GM18526 (cell line): Measurements from ENCODE around the gene COG4.
A peak's percentile ranks its signal among the peaks of the same experiment; 100 is the strongest.

Experiments used
- POLR2A ChIP-seq: IDR thresholded peaks from 3 replicates; pipeline ENCODE4 v1.6.1; 2011; ENCODE audit not compliant: insufficient read length; ENCODE audit errors: extremely low read depth

The COG4 gene

DNA sequence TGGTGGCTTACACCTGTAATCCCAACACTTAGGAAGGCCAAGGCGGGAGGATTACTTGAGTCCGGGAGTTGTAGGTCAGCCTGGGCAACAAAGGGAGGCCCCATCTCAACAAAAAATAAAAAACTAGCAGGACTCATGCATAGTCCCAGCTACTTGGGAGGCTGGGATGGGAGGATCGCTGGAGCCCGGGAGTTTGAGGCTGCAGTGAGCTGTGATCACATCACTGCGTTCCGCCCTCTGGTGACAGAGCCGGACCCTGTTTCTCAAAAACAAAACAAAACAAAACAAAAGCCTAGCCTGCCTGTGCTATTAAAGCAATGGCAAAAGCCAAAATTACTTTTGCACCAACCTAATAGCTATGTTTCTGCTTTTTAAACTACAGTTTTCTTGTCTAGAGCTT, 67.4 kb downstream of the COG4 start:
- TF ChIP-seq POLR2A, result no peak

GRCh38 chr16:70454222-70455034, 68.9 kb downstream of the COG4 start, which contains the start of gene FCSK:
TSS of gene FCSK (plus strand) at chr16:70454595. CDS start at chr16:70463191, 8,596 bp downstream.
- peak; percentile 59 for TF ChIP-seq POLR2A

DNA sequence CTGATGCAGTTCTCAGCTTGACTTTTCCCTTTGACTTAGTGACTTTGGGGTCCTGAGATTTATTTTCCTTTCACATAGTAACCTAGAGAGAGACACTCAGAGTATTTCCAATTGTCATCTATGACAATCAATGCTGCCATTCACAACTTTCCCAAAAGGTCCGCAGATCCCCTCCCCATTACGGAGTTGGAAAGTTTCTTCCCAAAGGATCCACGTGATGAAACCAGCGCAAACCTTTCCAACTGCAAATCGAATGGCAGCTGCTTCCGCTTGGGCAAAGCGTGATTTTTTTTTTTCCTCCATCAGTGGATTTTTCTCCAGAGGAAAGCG, 69.5 kb downstream of the COG4 start:
- TF ChIP-seq POLR2A, result no peak

DNA sequence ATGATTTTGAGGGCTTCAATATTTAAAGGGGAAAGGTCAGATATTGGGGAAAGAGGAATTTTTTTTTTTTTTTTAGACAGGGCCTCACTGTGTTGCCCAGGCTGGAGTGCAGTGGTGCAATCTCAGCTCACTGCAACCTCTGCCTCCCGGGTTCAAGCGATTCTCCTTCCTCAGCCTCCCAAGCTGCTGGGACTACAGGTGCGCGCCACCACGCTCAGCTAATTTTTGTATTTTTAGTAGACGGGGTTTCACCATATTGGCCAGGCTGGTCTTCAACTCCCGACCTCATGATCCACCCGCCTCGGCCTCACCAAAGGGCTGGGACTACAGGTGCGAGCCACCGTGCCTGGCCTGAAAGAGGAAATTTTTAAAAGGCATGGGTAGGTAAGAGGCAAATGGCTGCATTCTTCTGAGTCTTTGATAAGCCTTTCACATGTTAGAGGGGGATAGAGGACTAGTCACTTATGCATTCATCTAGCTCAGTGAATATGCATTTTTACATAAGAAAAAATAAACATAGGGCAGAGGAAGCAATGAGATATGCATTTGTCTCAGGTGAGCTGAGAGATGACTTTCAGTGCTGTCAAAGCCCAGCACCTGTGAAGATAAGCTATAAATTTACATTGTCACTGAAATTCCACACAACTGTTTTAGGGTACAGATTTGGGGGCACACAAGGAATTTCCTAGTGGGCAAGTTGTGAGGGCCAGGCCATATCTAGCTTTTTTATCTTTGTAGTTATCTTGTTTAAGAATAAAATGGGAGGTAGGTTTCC, 70.0 kb downstream of the COG4 start:
- no peak for TF ChIP-seq POLR2A

DNA sequence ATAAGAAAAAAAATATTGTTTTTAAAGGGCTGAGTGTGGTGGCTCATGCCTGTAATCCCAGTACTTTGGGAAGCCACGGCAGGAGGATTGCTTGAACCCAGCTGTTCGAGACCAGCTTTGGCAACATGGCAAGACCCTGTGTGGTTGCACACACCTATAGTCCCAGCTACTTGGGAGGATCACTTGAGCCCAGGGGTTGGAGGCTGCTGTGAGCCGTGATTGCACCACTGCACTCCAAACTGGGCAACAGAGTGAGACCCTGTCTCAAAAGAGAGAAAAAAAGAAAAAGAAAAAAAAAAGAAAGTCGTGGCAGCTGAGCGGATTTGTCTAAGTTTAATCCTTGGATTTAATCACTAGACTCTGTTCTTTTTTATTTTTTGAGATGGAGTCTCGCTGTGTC, 75.3 kb downstream of the COG4 start:
- TF ChIP-seq POLR2A, result no peak

DNA sequence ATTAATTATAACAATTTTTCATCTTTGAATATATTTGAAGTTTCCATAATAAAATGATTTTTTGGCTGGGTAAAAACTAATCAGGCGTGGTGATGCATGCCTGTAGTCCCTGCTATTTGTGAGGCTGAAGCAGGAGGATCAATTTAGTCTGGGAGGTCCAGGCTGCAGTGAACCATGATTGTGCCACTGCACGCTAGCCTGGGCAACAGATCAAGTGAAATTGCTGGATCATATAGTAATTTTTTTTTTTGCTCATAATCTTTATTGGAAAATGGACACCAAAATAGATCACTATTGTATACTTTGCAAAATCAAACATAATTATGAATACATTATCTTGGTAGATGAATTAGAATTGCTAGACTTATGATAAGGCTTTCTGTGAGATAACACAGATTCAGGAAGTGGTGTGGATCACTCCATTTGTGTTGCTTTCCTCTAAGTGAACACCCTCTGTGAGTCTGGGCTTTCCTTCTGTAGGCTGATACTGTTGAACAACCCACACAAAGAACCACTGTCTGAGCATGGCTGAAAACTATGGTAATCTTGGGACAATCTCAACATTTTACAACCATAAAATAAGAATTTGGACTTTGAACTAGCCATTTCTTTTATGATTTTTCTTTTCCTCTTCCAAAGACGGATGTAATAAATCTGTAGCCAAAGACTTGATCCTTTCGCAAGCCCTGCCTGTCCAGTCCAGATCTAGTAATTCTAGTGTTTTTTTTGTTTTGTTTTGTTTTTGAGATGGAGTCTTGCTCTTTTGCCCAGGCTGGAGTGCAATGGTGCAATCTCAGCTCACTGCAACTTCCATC, 78.9 kb downstream of the COG4 start:
- no peak for TF ChIP-seq POLR2A

DNA sequence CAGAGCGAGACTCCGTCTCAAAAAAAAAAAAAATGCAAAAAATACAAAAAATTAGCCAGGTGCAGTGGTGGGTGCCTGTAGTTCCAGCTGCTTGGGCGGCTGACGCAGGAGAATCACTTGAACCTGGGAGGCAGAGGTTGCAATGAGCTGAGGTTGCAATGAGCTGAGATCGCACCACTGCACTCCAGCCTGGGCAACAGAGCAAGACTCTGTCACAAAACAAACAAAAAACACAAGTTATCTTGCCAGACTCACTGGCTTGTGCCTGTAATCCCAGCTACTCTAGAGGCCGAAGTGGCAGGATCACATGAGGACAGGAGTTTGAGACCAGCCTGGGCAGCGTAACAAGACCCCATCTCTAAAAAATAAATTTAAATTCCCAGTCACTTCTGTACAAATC, 81.0 kb downstream of the COG4 start:
- TF ChIP-seq POLR2A, result no peak

- no peak for TF ChIP-seq POLR2A
Observed at GRCh38 chr16:70441406-70441990, 81.9 kb downstream of the COG4 start.

DNA sequence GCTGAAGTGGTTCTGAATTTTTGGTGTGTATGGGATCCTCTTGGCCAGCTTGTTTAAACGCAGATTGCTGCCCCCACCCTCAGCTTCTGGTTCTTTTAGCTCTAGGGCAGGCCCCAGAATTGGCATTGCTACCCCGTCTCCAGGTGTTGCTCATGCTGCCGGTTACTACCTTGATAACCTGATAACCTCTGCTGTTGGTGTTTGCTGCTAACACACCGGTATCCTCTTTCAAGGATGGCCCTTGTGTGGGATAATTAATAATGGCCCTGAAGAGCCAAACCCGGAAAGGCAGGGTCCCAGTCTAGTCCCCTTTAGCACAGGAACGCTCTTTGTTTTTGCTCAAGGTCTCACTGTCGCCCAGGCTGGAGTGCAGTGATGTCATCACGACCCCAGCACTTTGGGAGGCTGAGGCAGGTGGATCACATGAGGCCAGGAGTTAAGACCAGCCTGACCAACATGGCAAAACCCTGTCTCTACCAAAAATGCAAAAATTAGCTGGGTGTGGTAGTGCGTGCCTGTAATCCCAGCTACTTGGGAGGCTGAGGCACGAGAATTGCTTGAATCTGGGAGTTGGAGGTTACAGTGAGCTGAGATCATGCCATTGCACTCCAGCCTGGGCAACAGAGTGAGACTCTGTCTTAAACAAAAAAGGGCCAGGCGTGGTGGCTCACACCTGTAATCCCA, 83.2 kb downstream of the COG4 start:
- TF ChIP-seq POLR2A, result no peak

DNA sequence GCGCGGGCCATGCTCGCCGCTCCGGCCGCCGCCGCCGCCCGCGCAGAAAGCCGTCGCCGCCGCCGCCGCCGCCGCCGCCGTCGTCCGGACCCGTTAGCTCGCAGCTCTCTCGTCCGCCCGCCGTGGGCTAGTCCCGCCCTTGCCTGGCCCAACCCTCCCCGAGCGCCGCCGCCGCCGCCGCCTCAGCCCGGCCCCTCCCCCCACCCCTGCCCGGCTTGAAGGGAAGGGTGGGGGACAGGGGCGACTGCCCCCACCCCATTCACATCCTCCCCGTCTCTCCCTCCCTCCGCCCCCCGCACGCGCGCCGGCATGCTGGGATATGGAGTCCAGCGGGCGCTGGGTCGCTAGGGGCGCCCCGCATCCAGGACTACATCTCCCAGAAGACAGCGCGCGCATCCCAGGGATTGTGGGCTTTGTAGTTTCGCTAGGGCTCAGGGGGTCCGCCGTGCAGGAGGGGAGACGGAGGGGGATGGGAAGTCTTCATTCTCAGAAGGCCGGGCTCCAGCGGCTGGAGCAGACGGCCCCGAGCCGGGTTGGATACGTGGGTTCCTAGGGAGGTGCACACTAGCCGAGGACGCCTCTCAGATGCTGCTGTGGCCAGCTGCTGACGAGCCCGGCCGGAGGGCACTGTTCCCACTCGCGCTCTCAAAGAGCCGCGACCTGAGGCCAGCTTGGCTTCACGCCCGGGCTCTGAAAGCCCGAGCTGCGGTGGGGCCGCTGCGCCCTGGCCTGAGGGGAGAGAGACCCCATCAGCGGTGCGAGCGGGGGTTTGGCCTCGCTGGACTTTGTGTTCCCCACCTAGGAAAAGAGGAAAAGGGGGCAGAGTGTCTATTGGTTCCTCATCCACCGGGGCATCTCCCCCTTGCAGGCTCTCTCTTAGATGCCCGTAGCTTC, 84.1 kb downstream of the COG4 start, which contains the start of gene ST3GAL2:
TSS of gene ST3GAL2 (minus strand) at position 132 of the 894 bp plus-strand sequence. CDS start 40,570 bp downstream, outside the sequence.
- TF ChIP-seq POLR2A, result peak; percentile 43

DNA sequence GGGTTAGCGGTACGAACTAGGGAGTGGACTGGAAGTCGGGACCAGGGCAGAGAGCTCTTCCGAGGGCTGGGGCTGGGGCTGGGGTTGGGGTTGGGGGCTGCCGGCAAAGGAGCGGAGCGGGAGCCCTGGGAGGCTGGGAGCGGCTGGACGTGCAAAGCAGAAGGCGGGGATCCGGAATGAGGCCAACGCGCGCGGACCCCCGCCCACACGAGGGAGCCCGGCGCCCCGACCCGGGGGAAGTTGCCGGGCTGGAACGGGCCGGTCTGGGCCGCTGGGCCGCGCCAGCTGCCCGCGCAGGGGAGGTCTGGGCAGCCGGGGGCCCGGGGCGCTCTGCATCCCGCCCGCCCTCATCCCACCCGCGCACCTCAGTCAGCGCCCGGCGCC, 84.8 kb downstream of the COG4 start:
- no peak for TF ChIP-seq POLR2A

DNA sequence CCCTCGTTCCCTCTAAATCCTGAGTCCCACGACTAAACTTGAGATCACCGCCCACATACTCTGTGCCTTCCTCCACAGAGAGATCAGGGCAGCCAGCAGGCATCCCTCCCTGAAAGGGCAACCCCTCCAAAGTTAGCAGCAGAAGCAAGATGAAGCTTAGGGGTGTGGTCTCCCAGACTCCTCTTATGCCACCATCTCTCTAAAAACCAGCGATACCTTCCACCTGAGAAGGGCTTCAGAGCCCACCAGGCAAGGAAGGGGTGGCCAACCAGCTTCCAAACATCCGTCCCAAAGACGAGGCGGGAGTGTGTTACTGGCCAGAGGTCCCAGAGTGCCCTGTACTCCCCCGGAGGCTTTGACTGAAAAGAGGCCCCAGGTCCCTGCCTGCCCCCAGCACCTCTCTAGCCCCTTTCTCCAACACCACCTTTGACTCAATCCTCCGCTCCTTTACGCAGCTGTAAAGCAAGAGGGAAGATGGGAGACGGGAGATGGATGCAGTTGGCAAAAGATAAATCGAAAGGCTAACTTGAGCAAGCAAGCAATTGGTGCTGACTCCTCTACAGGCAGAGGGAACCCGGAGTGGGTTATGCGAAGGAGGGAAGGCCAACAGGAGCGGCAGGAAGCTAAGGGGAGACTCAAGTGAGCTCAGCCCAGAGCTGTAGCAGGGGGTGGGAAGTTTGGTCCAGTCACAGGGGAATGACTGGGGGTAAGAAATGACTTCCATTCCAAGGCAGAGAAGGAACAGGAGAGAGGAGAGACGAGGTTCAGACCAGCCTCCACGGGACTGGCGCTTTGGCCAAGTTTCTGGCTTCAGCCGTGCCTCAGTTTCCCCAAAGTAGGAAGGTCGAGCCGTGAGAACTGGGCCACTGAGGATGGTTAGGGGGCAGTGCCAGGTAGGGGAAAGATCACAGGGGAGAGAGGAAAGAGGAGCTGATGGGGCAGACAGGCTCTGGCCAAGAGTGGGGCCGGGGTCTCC, 85.5 kb downstream of the COG4 start:
- TF ChIP-seq POLR2A, result no peak
